GM21825 (cell line): ENCODE results near the gene EIF3M.

Experiments used
- ATAC-seq: cut with Tn5 transposase; IDR thresholded peaks from one replicate; pipeline ENCODE4 v1.9.1; 2021; ENCODE audit warnings: mild to moderate bottlenecking, moderate library complexity; ENCODE audit not compliant: unreplicated experiment

The EIF3M gene

DNA sequence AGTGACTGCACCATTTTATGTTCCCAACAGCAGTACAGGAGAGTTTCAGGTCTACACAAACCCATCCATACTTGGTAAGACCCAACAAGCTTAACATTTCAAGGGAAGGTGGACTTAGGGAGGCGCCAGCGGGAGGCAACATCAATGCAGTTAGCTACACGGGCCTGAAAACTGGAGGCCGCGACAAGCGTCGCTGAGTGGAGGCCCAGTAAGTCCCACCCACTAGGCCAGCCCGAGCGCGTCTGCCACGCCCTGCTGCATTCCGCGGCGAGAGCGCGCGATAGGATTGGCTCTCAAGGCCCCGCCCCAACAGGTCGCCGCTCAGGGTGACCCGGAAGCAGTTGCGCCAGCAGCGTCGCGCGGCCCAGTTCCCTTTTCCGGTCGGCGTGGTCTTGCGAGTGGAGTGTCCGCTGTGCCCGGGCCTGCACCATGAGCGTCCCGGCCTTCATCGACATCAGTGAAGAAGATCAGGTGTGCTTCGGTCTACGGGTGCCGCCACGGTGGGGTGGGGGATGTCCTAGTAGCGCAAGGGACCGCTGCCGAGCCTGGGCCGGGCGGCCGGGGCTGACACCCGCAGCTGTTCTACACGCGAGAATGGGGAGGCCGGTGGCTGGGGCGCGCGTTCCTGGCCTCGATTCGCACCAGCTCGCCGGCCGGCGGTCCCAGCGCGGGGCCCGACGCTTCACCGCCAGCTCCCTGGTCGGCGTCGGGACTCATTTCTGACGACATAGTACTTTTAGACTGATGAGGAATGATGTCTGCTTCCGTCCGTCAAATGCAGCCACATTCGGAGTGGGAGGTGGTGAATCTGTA is at the start of gene EIF3M:
Gene EIF3M, plus strand, starts transcription at position 373 of the 813 bp plus-strand sequence. Its CDS starts 57 bp downstream, at position 430.
- ATAC-seq, result peak; percentile 98

DNA sequence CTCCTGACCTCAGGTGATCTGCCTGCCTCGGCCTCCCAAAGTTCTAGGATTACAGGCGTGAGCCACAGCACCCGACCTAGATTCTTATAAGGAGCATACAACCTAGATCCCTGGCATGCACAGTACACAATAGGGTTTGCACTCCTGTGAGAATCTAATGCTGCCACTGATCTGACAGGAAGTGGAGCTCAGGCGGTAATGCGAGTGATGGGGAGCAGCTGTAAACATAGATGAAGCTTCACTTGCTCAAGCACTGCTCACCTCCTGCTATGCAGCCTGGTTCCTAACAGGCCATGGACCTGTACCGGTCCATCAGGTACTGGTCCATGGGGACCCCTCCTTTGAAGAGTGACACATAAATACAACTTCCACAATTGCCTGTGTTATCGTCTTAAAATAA is 44.8 kb upstream of the EIF3M start:
- ATAC-seq, result no peak

DNA sequence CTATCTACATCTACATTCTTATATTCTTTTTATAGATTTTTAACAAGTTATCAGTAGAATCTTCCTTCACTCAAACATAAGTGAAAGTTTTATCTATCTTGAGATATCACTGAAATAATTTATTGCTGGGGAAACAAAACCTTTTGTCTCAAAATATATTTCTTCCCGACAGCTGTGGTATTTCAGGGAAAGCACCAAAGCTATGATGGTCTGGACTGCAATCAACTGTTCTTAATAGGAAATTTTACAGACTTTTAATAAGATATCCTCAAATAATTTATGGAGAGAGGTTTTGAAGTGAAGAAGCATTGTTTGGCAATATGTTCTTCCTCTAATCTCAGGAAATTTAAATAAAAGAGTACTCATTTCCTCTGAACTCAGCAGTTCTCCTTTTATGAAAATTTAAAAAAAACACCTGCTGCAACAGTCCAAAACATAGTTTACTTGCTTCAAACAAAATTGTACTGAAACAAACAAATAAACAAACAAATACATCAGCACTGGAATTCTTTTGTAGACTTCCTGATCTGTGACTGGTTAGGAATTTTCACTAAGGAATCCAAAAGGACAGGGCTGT is 33.9 kb upstream of the EIF3M start:
- ATAC-seq, result no peak

DNA sequence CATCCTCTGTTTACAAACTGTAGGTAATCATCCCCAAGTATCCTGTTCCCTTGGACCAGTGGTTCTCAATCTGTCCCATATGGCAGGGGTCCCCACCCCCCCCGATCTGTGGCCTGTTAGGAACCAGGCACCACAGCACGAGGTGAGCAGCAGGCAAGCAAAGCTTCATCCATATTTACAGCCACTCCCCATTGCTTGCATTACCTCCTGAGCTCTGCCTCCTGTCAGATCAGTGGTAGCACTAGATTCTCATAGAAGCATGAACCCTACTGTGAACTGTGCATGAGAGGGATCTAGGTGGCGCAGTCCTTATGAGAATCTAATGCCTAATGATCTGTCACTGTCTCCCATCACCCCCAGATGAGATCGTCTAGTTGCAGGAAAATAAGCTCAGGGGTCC is 33.4 kb upstream of the EIF3M start:
- no peak for ATAC-seq

DNA sequence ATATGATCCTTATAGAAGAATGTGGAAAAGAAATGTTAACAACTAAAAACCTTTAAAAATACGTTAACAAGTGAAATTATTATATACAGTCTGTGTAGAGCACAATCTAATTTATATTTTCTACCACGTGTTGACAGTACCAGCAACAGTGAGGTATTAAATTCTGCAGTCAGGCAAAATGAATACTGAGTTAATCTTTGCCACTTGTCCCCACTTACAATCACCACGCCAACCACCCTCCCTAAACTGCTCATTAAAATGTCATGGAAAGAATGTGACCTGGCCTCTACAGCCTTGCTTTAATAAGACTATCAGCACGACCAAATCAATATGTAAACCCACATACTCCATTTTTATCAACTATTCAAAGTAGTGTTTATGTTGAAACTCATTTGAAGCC is 28.5 kb upstream of the EIF3M start:
- no peak for ATAC-seq

DNA sequence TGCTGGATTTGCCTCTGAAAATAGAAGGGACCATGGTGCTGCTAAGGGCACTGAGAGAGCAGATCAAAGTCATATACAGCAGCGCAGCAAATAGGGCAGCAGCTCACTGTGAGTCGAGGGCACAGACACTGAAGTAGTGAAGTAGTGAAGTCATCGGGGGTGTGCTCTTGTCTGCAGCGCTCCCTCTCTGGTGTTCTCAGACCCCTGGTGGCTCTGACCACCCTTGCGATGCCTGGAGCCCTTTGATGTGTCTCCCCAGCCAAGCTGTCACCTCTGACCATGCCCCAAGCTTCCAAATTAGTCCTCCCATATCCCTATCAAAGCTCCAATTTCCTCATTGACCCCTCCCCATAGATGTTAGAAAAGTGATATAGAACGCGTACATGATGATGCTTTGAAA is 27.7 kb upstream of the EIF3M start:
- no peak for ATAC-seq

DNA sequence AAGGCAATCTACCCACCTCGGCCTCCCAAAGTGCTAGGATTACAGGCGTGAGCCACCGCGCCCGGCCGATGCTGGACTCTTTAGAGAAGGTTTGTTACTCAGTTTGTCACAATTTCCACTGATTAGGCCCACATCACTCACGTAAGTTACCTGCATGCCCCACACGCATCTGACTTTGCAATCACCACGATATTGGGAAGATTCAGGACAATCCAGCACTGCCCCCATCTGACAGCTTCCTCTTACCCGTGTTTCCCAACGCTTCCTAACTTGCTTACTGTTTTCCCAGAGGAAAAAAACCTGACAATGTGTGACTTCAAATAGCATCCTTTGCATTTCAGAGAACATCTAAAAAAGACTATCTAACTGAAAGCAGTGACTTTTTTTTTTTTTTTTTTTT is 21.8 kb upstream of the EIF3M start:
- no peak for ATAC-seq

DNA sequence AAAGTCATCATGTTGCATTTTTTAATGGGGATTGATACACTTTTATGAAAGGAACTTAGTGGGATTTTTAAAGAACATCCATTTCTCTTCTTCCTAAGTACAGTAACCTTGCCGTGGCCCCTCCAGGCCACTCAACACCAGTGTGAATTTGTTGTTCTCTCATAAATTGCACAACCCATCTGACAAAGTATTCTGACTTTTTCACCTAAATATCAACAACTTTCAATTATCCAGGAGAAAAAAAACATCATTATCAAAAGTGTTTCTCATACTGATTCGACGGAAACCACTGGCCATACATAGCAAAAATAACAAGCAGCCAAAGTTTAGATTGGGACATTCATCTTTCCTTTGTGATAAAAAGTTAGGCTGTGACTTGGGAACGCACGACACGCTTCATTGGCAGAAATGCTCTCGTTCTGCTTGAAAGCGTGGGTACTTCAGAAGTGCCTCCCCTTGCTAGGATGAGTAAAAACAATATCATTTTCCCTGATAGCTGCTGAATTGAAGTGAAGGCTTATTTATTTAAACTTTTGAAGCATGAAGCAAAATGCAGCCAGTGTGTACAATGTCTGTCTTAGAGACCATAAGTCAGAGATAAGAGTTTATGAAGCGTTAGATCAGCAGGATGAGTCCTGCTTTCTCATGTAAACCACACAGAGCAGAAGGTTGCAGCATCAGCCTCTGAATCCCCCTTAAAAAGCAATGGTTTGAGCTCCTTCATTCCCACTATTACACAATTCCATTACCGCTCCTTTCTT is 20.6 kb upstream of the EIF3M start:
- no peak for ATAC-seq

DNA sequence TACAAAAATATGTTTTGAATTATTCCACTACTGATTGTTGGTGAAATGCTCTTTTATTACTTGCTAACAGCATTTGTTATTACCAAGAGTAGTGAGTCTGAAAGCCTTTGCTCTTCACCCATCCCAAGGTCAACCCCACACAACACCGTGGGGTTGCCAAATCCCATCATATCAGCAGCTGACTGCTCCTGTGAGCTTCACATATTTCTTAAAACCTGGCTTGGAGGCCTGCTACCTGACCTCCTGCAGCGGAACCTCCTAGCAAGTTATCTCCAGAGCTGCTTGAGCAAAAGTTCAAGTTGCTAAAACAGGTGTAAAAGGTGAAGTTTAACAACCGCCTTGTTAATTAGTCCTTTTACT is 20.1 kb upstream of the EIF3M start:
- ATAC-seq, result no peak

DNA sequence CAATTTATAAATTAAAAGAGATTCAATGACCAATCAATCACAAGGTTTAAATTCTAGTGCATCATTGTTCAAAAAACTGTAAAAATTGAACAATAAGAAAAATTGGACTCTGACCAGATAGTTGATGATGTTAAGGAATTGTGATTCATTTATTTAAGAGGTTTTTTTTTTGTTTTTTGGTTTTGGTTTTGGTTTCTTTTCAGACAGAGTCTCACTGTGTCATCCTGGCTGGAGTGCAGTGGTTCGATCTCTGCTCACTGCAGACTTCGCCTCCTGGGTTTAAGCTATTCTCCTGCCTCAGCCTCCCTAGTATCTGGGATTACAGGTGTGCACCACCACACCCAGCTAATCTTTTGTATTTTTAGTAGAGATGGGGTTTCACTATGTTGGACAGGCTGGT is 17.1 kb upstream of the EIF3M start:
- ATAC-seq, result no peak

DNA sequence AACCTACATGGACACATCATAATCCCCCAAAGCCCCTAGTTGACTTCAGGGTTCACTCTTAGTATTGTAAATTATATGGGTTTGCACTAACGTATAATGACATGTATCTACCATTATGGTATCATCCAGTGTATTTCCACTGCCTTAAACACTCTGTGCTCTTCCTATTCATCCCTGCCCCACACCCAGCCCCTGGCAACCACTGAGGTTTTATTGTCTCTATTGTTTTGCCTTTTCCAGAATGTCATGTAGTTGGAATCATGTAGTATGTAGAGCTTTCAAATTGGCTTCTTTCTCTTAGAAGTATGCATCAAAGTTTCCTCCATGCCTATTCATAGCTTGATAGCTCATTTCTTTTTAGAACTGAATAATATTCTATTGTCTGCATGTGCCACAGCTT is 16.5 kb upstream of the EIF3M start:
- no peak for ATAC-seq

DNA sequence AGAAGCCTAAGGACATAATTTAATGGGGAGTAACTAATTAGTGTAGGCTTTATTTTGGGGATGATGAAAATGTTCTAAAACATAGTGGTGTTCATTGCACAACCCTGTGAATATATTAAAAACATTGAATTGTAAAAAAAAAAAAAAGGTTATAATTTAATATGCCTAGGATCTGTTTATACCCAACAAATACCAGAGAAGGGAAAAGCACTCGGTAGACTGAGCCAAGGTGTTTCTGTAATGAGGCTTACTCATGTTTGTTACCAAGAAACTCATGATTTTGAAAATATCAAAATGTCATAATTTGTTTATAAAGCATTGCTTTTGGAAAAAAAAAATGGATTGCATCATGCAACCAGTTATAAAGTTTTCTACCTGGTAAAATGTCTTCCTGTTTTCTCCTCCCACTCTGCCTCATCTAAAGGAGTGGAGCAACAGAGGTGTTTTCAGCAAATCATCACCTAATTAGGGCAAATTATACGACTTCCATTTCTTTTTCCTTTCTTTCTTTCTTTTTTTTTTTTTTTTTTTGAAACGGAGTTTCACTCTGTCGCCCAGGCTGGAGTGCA is 14.2 kb upstream of the EIF3M start:
- ATAC-seq, result no peak

DNA sequence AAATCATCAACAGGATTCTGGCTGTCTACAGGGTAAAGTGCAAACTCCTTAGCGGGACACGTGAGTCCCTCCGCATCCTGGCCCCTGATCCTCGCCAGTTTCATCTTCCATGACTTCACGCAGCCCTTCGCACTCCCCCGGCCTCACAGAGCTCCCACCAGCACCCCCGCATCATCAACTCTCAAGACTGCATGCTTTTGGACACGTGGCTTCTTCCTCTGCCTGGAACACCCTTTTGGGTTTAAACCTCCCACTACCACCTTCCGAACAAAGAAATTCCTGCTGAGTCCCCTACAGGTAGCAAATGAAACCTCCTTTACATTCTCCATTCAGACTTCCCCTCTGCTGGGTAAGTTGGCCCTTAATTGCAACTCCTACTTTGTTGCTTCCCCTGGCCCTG is 12.6 kb upstream of the EIF3M start:
- no peak for ATAC-seq

DNA sequence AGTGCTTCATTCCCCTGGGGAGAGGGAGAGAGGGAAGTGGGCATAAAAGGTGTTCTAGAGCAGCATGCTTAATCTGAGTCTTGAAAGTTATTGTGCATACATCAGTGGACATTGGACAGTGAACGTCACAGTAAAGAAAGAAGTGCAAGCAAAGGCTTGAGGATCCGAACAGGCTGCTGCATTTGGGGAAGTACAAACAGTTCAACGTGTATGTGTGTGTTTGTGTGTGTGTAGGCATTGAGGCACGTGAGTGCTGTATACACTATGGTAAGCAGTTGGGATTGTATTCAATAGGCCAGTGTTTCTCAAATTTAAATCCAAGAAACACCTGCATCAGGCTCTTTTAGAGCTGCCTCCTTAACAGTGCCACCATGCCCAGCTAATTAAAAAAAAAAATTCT is 10.4 kb upstream of the EIF3M start:
- ATAC-seq, result no peak

DNA sequence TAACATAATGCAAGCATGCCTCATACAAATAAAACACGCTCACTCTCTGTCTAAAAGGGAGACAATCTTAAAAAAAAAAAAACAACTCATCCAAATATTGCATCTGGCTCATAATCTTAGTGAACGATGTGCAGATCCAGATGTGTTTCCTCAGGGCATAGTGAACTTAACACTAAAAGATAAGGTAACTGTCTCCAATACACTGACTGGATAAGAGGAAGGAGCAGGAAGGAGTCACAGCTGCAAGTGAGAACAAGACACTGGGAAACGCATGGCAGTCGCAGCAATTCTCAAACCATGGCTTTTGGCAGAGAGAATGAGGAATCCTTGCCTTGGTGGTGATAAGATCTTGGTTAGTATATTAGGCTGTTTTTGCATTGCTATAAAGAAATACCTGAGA is 9.2 kb upstream of the EIF3M start:
- no peak for ATAC-seq

DNA sequence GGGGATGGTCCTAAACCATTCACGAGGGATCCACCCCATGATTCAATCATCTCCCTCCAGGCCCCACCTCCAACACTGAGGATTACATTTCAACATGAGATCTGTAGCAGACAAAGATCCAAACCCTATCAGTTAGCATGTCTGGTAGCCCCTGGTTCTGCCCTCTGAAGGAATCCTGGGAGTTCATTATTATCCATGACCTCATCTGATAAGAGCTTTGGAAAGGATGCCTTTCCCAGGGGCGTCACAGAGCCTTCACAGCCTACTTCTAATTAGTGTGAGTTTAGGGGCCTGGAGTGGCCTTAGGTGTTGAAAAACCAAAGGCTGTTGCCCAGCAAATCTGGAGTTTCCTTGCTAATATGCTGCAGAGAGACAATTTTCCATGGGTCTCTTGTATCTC is 8.6 kb upstream of the EIF3M start:
- no peak for ATAC-seq

DNA sequence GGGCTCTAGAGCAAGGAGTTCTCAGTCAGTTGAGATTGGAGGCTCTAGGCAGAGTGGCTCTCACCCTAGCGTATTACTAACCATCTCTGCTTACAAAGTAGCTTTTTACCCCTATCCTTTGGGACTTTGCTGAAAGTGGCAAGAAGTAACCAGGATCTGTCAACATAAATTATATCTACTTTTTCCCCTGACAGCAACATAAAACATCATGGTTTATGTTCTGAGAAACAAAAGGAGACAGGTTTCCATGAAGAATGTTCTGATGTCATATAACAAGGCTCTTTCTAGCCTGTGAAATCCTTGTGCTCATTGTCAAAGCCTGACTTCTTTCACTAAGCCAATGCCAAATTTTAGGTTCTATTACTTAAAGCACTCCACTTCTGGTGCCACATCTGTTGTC is 7.2 kb upstream of the EIF3M start:
- no peak for ATAC-seq

DNA sequence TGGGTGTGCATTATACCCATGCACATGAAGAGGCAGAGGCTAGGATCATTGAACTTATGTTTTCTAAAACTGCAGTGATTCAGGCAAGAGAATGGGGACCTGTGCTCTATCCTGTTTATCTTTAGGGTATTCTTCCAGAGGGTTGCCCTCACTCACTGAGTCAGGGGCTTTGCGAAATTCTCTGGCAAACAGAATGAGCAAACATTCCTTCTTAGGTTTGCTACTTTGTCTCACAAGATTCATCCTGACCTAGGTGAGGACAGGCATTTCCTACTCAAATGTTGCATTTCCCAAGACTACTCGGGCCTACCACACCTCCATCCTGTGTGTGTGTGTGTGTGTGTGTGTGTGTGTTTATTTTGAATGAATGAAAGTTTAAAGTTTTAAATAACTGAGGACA is 2.7 kb upstream of the EIF3M start:
- no peak for ATAC-seq

DNA sequence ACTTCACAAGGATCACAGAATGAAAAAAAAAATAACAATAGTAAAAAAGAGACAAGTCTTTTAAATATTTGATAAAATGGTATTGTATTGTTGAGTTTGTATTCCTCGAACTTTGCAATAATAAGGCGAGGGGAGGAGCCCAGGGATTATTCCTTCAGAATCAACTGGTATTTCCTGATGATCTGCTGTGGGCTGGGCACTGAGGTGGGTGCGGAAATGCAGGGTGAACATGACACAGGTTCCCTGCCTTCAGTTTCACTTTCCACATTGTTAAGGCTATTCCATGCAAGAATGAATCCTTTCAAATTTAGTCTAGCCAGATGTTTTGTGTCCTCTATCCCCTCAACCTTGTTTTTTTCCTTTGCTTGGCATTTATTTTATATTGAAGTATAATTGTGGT is 2.1 kb upstream of the EIF3M start:
- no peak for ATAC-seq

DNA sequence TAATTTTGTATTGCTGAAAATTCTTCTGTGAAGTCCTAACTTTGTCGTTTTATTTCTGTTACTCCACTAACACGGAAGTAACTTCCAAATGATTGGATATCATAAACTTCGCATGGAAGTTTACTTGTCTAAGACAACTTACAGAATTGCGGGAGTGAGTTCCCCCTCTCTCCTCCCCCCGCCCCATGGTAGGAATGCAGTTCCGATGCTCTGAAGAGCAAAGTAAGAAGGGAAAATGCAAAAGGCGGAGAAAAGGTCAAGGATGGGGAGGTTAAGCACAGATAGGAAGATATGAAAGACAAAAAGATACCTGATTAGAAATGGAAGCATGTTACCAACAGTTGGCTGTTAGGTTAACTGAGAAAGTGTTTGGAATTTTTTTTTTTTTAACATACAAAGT is 1.3 kb downstream of the EIF3M start:
- no peak for ATAC-seq

DNA sequence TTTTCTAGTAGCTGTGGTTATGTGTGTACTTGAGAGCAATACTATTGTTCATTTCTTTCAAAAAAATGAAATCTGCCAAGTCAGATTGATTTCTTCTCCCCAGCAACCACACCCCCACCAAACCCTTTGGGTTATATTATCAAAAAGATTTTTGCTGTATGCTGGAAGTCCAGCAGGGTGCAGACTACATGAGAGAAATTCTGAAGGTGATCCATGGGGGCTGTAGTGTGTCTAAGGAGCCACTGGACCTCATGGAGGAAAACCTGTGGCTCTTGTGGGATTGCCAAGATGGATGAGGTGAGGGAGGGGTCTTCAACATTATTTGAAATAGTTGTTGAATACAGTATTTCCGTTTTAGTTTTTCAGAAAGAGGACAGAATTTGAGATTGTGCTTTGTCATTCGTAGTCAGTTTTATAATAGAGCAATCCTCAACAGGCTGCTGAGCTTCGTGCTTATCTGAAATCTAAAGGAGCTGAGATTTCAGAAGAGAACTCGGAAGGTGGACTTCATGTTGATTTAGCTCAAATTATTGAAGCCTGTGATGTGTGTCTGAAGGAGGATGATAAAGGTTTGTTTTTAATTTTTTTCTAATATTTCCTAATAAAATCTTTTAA is 3.1 kb downstream of the EIF3M start:
- no peak for ATAC-seq
